ENCODE results near the gene SEMA6A.

Gene SEMA6A

GRCh38 chr5:116574367-116575325 lies at the start of gene SEMA6A:
TSS of gene SEMA6A (minus strand) at chr5:116574823. CDS start at chr5:116504944, 69,879 bp downstream.
- DNase-seq (ENCODE audit: low read depth) = no peak

- no peak for DNase-seq (ENCODE audit: low read depth)
Measured at GRCh38 chr5:116622375-116623050, 47.9 kb upstream of the SEMA6A start.

GRCh38 chr5:116621599-116621998 lies 47.0 kb upstream of the SEMA6A start:
- DNase-seq (ENCODE audit: low read depth) = no peak

GRCh38 chr5:116616876-116617275 lies 42.3 kb upstream of the SEMA6A start:
- DNase-seq (ENCODE audit: low read depth) = no peak

- no peak for DNase-seq (ENCODE audit: low read depth)
Measured at GRCh38 chr5:116614603-116614920, 39.9 kb upstream of the SEMA6A start.

GRCh38 chr5:116613445-116613844 lies 38.8 kb upstream of the SEMA6A start:
- DNase-seq (ENCODE audit: low read depth) = no peak

- DNase-seq (ENCODE audit: low read depth) = no peak
Measured at GRCh38 chr5:116612431-116612830, 37.8 kb upstream of the SEMA6A start.

GRCh38 chr5:116605310-116606070 lies 30.9 kb upstream of the SEMA6A start:
- DNase-seq (ENCODE audit: low read depth) = no peak

- no peak for DNase-seq (ENCODE audit: low read depth)
Measured at GRCh38 chr5:116604805-116605204, 30.2 kb upstream of the SEMA6A start.

- no peak for DNase-seq (ENCODE audit: low read depth)
Measured at GRCh38 chr5:116600876-116601275, 26.3 kb upstream of the SEMA6A start.

GRCh38 chr5:116598911-116599310 lies 24.3 kb upstream of the SEMA6A start:
- no peak for DNase-seq (ENCODE audit: low read depth)

GRCh38 chr5:116595498-116595897 lies 20.9 kb upstream of the SEMA6A start:
- no peak for DNase-seq (ENCODE audit: low read depth)

GRCh38 chr5:116593340-116593739 lies 18.7 kb upstream of the SEMA6A start:
- DNase-seq (ENCODE audit: low read depth) = no peak

- DNase-seq (ENCODE audit: low read depth) = no peak
Measured at GRCh38 chr5:116585227-116585626, 10.6 kb upstream of the SEMA6A start.

GRCh38 chr5:116583862-116584222 lies 9.2 kb upstream of the SEMA6A start:
- no peak for DNase-seq (ENCODE audit: low read depth)

GRCh38 chr5:116583085-116583861 lies 8.7 kb upstream of the SEMA6A start:
- no peak for DNase-seq (ENCODE audit: low read depth)

- no peak for DNase-seq (ENCODE audit: low read depth)
Measured at GRCh38 chr5:116581910-116582309, 7.3 kb upstream of the SEMA6A start.

GRCh38 chr5:116579144-116579543 lies 4.5 kb upstream of the SEMA6A start:
- DNase-seq (ENCODE audit: low read depth) = no peak

- no peak for DNase-seq (ENCODE audit: low read depth)
Measured at GRCh38 chr5:116578676-116579075, 4.1 kb upstream of the SEMA6A start.

GRCh38 chr5:116577064-116577788 lies 2.6 kb upstream of the SEMA6A start:
- DNase-seq (ENCODE audit: low read depth) = no peak

- DNase-seq (ENCODE audit: low read depth) = no peak
Measured at GRCh38 chr5:116576053-116576713, 1.6 kb upstream of the SEMA6A start.

Data from activated T-helper 1 cell treated with Interleukin-2 at 50 U/mL for 16 hours (primary cell).